Measurements from ENCODE around the gene C11orf58. TPM values are rescaled to one million over a fixed set of nuclear protein-coding genes. Genes with fewer than 3 reads are reported as not detected.

Gene C11orf58
- total RNA-seq, 1 experiment from 2014 or later: 175 TPM

- no peak for DNase-seq (ENCODE audit: low read depth)
Observed at GRCh38 chr11:16784666-16785065, 46.2 kb downstream of the C11orf58 start.

GRCh38 chr11:16785520-16786128 is 47.2 kb downstream of the C11orf58 start:
- peak; percentile 67 for DNase-seq (ENCODE audit: low read depth)

GRCh38 chr11:16786131-16786530 is 47.7 kb downstream of the C11orf58 start:
- no peak for DNase-seq (ENCODE audit: low read depth)

- peak; percentile 6 for DNase-seq (ENCODE audit: low read depth)
Observed at GRCh38 chr11:16787035-16787742, 48.7 kb downstream of the C11orf58 start.

GRCh38 chr11:16788141-16789062 is 50.0 kb downstream of the C11orf58 start:
- peak; percentile 73 for DNase-seq (ENCODE audit: low read depth)

GRCh38 chr11:16789063-16789420 is 50.6 kb downstream of the C11orf58 start:
- DNase-seq (ENCODE audit: low read depth): no peak

- DNase-seq (ENCODE audit: low read depth): no peak
Observed at GRCh38 chr11:16789560-16790485, 51.4 kb downstream of the C11orf58 start.

- DNase-seq (ENCODE audit: low read depth): peak; percentile 9
Observed at GRCh38 chr11:16790486-16791190, 52.2 kb downstream of the C11orf58 start.

GRCh38 chr11:16791191-16791961 is 52.9 kb downstream of the C11orf58 start:
- DNase-seq (ENCODE audit: low read depth): peak; percentile 96

- DNase-seq (ENCODE audit: low read depth): peak; percentile 69
Observed at GRCh38 chr11:16792426-16792825, 54.0 kb downstream of the C11orf58 start.

GRCh38 chr11:16793009-16793408 is 54.6 kb downstream of the C11orf58 start:
- no peak for DNase-seq (ENCODE audit: low read depth)

- DNase-seq (ENCODE audit: low read depth): peak; percentile 14
Observed at GRCh38 chr11:16793511-16793910, 55.1 kb downstream of the C11orf58 start.

GRCh38 chr11:16794047-16794818 is 55.8 kb downstream of the C11orf58 start:
- DNase-seq (ENCODE audit: low read depth): no peak

GRCh38 chr11:16795146-16795545 is 56.7 kb downstream of the C11orf58 start:
- no peak for DNase-seq (ENCODE audit: low read depth)

- DNase-seq (ENCODE audit: low read depth): no peak
Observed at GRCh38 chr11:16796311-16796710, 57.9 kb downstream of the C11orf58 start.

GRCh38 chr11:16797776-16798175 is 59.3 kb downstream of the C11orf58 start:
- no peak for DNase-seq (ENCODE audit: low read depth)

- no peak for DNase-seq (ENCODE audit: low read depth)
Observed at GRCh38 chr11:16799221-16799620, 60.8 kb downstream of the C11orf58 start.

- no peak for DNase-seq (ENCODE audit: low read depth)
Observed at GRCh38 chr11:16799890-16800289, 61.4 kb downstream of the C11orf58 start.

- DNase-seq (ENCODE audit: low read depth): no peak
Observed at GRCh38 chr11:16800382-16800781, 61.9 kb downstream of the C11orf58 start.

All from LHCN-M2 (cell line).